Right forelimb (tissue), 1 donor: Measurements from ENCODE around the gene GRIK4.
A peak's percentile ranks its signal among the peaks of the same experiment; 100 is the strongest.

Experiments
- DNase-seq: peaks from one replicate; pipeline ENCODE4 v3.0.0-alpha.2; 2018

Gene GRIK4

GRCh38 chr11:120525261-120526171 is 14.0 kb downstream of the GRIK4 start:
- DNase-seq, result peak; percentile 38

- no peak for DNase-seq
Measured at GRCh38 chr11:120526241-120526640, 14.7 kb downstream of the GRIK4 start.

GRCh38 chr11:120527111-120527761 is 15.7 kb downstream of the GRIK4 start:
- DNase-seq, result peak; percentile 81

- no peak for DNase-seq
Measured at GRCh38 chr11:120528749-120529148, 17.2 kb downstream of the GRIK4 start.

GRCh38 chr11:120529214-120529613 is 17.7 kb downstream of the GRIK4 start:
- DNase-seq, result no peak

- DNase-seq, result no peak
Measured at GRCh38 chr11:120529911-120530310, 18.4 kb downstream of the GRIK4 start.

- no peak for DNase-seq
Measured at GRCh38 chr11:120532082-120532831, 20.7 kb downstream of the GRIK4 start.

GRCh38 chr11:120532832-120533196 is 21.3 kb downstream of the GRIK4 start:
- DNase-seq, result no peak

GRCh38 chr11:120536091-120536796 is 24.7 kb downstream of the GRIK4 start:
- no peak for DNase-seq

GRCh38 chr11:120536797-120537169 is 25.2 kb downstream of the GRIK4 start:
- no peak for DNase-seq

GRCh38 chr11:120537996-120538395 is 26.4 kb downstream of the GRIK4 start:
- DNase-seq, result no peak

GRCh38 chr11:120538707-120539106 is 27.2 kb downstream of the GRIK4 start:
- no peak for DNase-seq

- no peak for DNase-seq
Measured at GRCh38 chr11:120539667-120540369, 28.3 kb downstream of the GRIK4 start.

- DNase-seq, result no peak
Measured at GRCh38 chr11:120540744-120541465, 29.4 kb downstream of the GRIK4 start.

GRCh38 chr11:120543521-120544215 is 32.1 kb downstream of the GRIK4 start:
- no peak for DNase-seq

- DNase-seq, result no peak
Measured at GRCh38 chr11:120545813-120546212, 34.3 kb downstream of the GRIK4 start.

- DNase-seq, result no peak
Measured at GRCh38 chr11:120546312-120547205, 35.0 kb downstream of the GRIK4 start.

- no peak for DNase-seq
Measured at GRCh38 chr11:120547316-120547715, 35.8 kb downstream of the GRIK4 start.

GRCh38 chr11:120547811-120548681 is 36.5 kb downstream of the GRIK4 start:
- peak; percentile 80 for DNase-seq
